Measurements from ENCODE around the gene HIPK2.

GRCh38 chr7:139666501-139666900 lies 111.3 kb downstream of the HIPK2 start:
- TF ChIP-seq CTCF (IDR thresholded peaks at IDR 0.05; ENCODE audit: low read length) (no peak), EZH2 (IDR thresholded peaks at IDR 0.05; ENCODE audit: borderline replicate concordance, low read length) (no peak)

All from OCI-LY1 (cell line).